RWPE2 (cell line): Measurements from ENCODE around the gene MBNL3.

Experiments used
- ATAC-seq: fragments of 200-7000 bp; cut with Tn5 transposase; 3 replicates; pipeline ENCODE4 v1.9.1; 2021; ENCODE audit warnings: low read depth
- DNase-seq: peaks from one replicate; pipeline ENCODE4 v3.0.0-alpha.2; 2020; ENCODE audit warnings: low spot score
- H3K27ac ChIP-seq: fragments of 450-650 bp; 2 replicates; pipeline ENCODE4 v1.5.1; 2017; ENCODE audit warnings: mild to moderate bottlenecking; ENCODE audit not compliant: poor library complexity, severe bottlenecking
- H3K27me3 ChIP-seq: fragments of 250-450 bp; sonication (Bioruptor Pico); 2 replicates; pipeline ENCODE4 v1.5.1; 2021; ENCODE audit warnings: mild to moderate bottlenecking, moderate library complexity; ENCODE audit not compliant: insufficient read depth, poor library complexity, severe bottlenecking
- H3K36me3 ChIP-seq: fragments of 250-450 bp; sonication (Bioruptor Pico); 2 replicates; pipeline ENCODE4 v1.5.1; 2020; ENCODE audit warnings: low read depth, mild to moderate bottlenecking, moderate library complexity
- H3K4me1 ChIP-seq: fragments of 250-450 bp; sonication (Bioruptor Pico); 2 replicates; pipeline ENCODE4 v1.5.1; 2021; ENCODE audit warnings: mild to moderate bottlenecking, moderate library complexity; ENCODE audit not compliant: insufficient read depth, poor library complexity, severe bottlenecking
- H3K4me3 ChIP-seq: fragments of 250-450 bp; sonication (Bioruptor Pico); 2 replicates; pipeline ENCODE4 v1.5.1; 2021; ENCODE audit warnings: mild to moderate bottlenecking, moderate library complexity; ENCODE audit not compliant: severe bottlenecking
- H3K9me3 ChIP-seq: fragments of 250-450 bp; sonication (Bioruptor Pico); 2 replicates; pipeline ENCODE4 v1.5.1; 2021; ENCODE audit warnings: mild to moderate bottlenecking, moderate library complexity; ENCODE audit not compliant: severe bottlenecking
- TF ChIP-seq, protein P1 (sequence below): fragments of 450-650 bp; IDR thresholded peaks from one replicate; pipeline ENCODE4 v1.5.1; 2017; ENCODE audit warnings: mild to moderate bottlenecking, moderate library complexity; ENCODE audit not compliant: poor library complexity, severe bottlenecking

The MBNL3 gene

DNA sequence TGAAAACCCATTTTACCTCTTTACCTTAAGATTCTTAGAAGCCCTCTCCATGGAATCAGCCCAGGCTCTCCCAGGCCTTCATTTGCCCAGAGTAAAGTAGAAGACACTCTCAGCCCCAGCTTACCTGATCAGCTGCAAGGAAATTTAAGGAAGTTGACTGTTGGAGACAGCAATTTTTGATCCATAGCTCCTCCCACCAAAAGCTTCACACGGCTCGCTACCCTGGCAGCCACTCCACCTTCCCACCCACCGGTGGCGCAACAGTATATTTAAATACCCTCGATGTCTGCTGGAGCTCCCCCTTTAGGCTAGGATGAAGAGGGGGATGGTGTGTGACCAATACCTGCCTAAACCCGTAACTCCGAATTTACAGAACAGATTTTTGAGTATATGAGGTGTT is 75.4 kb downstream of the MBNL3 start:
- no peak for DNase-seq
- Histone ChIP-seq H3K9me3 (no peaks in the 10 kb centered on the region), H3K4me1 (no peaks in the 10 kb centered on the region), H3K27me3 (no peaks in the 10 kb centered on the region), H3K4me3 (no peak overlapping the region), H3K36me3 (no peaks in the 10 kb centered on the region), H3K27ac (no peak overlapping the region)
- ATAC-seq: no peak
- TF ChIP-seq, protein P1, sequence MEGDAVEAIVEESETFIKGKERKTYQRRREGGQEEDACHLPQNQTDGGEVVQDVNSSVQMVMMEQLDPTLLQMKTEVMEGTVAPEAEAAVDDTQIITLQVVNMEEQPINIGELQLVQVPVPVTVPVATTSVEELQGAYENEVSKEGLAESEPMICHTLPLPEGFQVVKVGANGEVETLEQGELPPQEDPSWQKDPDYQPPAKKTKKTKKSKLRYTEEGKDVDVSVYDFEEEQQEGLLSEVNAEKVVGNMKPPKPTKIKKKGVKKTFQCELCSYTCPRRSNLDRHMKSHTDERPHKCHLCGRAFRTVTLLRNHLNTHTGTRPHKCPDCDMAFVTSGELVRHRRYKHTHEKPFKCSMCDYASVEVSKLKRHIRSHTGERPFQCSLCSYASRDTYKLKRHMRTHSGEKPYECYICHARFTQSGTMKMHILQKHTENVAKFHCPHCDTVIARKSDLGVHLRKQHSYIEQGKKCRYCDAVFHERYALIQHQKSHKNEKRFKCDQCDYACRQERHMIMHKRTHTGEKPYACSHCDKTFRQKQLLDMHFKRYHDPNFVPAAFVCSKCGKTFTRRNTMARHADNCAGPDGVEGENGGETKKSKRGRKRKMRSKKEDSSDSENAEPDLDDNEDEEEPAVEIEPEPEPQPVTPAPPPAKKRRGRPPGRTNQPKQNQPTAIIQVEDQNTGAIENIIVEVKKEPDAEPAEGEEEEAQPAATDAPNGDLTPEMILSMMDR: no peak

DNA sequence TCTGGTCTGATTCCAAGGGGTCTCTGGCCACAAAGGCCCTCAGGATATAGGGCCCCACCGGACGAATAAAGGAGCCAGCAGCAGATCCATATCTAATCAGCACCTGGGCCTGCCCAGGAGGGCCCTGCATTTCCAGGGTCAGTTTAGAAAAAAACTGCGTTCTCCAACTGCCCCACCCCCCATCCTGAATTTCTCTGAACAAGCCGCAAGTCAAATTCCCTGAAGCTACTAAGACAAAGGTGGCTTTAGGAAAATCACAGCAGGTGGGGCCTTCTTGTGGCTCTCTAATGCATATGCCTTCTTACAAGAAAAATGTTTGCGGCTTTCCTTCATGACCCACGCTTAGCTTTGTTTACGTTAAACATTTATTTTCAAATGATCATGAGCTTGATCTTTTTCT is 76.6 kb downstream of the MBNL3 start:
- Histone ChIP-seq H3K27ac (no peak overlapping the region), H3K36me3 (no peaks in the 10 kb centered on the region), H3K4me3 (no peak overlapping the region), H3K4me1 (no peaks in the 10 kb centered on the region), H3K9me3 (no peaks in the 10 kb centered on the region), H3K27me3 (no peaks in the 10 kb centered on the region)
- ATAC-seq: no peak
- no peak for DNase-seq
- TF ChIP-seq, protein P1: no peak

DNA sequence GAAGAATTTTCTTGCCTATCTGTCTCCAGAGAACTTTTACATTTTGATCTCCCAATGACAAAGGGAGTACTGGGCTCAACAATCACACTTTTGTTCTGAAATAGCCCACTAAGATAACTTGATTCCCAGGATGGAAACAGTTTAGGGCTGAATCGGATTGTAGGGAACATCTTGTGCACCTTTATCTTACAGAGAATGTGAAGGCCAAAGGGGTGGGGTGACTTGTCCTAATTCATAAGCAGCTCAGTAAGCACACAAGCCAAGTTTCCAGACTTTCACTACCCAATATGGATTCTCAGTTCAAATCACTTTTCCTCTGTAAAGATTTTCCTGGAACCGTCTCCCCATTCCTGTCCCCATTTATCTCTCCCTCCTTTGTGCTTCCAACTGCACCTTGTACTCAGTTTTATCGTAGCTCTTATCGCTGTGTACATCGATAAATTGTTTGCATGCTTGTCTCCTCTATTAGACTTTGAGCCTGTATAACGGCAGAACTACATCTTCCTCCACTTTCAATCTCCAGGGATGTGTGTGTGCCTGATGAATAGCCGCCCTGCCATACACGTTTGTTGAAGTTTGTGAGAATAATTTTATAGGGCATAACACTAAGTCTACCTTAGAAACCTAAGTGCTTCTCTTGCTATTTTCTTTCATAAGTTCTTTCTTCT is 77.4 kb downstream of the MBNL3 start:
- Histone ChIP-seq H3K4me1 (no peaks in the 10 kb centered on the region), H3K27ac (no peak overlapping the region), H3K36me3 (no peaks in the 10 kb centered on the region), H3K4me3 (no peak overlapping the region), H3K9me3 (no peaks in the 10 kb centered on the region), H3K27me3 (no peaks in the 10 kb centered on the region)
- no peak for DNase-seq
- no peak for ATAC-seq
- TF ChIP-seq, protein P1: no peak

DNA sequence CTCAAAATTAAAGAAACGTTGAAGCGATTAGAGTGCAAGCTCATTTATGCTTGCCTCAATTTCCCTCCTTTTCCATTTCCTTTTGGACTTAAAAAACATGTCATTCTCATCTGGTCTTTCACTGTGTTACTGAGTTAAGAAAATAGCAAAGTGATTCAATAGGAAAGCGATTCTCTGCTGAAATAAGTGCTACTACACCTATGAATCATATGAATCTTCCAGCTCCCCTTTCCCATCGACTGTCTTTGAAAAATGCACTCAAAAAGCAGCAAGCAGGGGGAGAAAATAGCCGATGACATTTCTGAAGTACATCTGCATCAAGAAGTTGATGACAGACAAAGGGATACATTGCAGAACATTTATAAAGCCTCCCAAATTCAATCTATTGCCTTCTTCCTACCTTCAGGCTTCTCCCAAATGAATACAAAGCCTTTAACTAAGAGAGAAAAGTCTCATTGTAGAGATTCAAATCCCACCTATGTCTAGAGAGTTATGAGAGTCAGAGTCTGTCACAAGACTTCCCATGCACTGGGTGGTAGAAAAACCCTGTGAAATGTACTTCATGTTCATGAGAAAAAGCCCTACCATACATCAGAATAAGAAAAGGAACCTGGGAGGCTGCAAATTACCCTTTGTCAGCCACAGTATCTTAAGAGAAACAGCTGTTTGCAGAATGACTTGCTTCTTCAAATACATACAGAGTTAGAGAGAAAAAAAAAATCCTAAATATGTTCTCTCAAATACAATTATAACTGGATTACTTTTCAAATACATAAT is 78.9 kb downstream of the MBNL3 start:
- Histone ChIP-seq H3K9me3 (no peaks in the 10 kb centered on the region), H3K27ac (no peak overlapping the region), H3K36me3 (no peaks in the 10 kb centered on the region), H3K4me1 (no peaks in the 10 kb centered on the region), H3K27me3 (no peaks in the 10 kb centered on the region), H3K4me3 (no peak overlapping the region)
- TF ChIP-seq, protein P1: no peak
- ATAC-seq (no peak), DNase-seq (no peak)

DNA sequence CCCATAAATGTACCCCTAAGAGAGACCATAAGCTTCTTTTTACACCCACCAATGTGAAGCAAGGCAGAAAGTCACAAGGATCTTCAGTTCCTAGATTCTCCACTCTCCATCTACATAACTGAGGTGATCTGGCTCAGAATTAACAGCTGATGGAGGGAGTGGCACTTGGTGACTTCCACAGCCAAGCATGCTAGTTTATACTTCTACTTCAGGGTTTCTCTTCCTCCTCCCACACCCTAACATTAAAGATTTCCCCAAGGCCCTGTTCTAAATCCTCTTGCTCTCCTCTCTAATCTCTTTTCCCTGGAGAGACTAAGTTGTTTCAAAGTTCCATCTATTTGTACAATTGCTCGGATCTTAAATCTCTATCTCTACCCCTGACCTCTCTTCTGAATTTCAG is 81.1 kb downstream of the MBNL3 start:
- TF ChIP-seq, protein P1: no peak
- no peak for ATAC-seq
- Histone ChIP-seq H3K4me3 (no peak overlapping the region), H3K36me3 (no peaks in the 10 kb centered on the region), H3K9me3 (no peaks in the 10 kb centered on the region), H3K27ac (no peak overlapping the region), H3K4me1 (no peaks in the 10 kb centered on the region), H3K27me3 (no peaks in the 10 kb centered on the region)
- DNase-seq: no peak
